OCI-LY1 (cell line): ENCODE data around the gene ADAMTS17.

Experiments used
- H2AFZ ChIP-seq: fragments of 200-600 bp; sonication (generic), shearing (Covaris generic); 2 replicates; pipeline ENCODE4 v1.6.0; 2014; ENCODE audit warnings: antibody characterized with exemption, mild to moderate bottlenecking, low read length
- H3F3A ChIP-seq: fragments of 200-600 bp; sonication (generic), shearing (Covaris generic); 2 replicates; pipeline ENCODE4 v1.6.0; 2014; ENCODE audit warnings: mild to moderate bottlenecking, antibody characterized with exemption, low read length, moderate library complexity; ENCODE audit not compliant: insufficient read depth
- H3K27ac ChIP-seq: fragments of 200-600 bp; sonication (generic); 2 replicates; pipeline ENCODE4 v1.5.1; 2014; ENCODE audit warnings: low read length, mixed run types, mild to moderate bottlenecking, low read depth; ENCODE audit not compliant: poor library complexity, severe bottlenecking
- H3K27me3 ChIP-seq: fragments of 200-600 bp; sonication (generic); 2 replicates; pipeline ENCODE4 v1.6.0; 2014; ENCODE audit warnings: antibody characterized with exemption, mild to moderate bottlenecking, low read length, moderate library complexity; ENCODE audit not compliant: insufficient read depth
- H3K36me3 ChIP-seq: fragments of 200-600 bp; sonication (generic); 2 replicates; pipeline ENCODE4 v1.6.1; 2014; ENCODE audit warnings: mild to moderate bottlenecking, antibody characterized with exemption, low read length, moderate library complexity, mixed read lengths; ENCODE audit not compliant: insufficient read depth
- H3K4me1 ChIP-seq: fragments of 200-600 bp; sonication (generic); 2 replicates; pipeline ENCODE4 v1.5.1; 2014; ENCODE audit warnings: mild to moderate bottlenecking, low read length, moderate library complexity; ENCODE audit not compliant: insufficient read depth, severe bottlenecking
- H3K4me2 ChIP-seq: fragments of 200-600 bp; sonication (generic), shearing (Covaris generic); 2 replicates; pipeline ENCODE4 v1.6.1; 2014; ENCODE audit warnings: low read length
- H3K4me3 ChIP-seq: fragments of 200-600 bp; sonication (generic); 2 replicates; pipeline ENCODE4 v1.5.1; 2014; ENCODE audit warnings: low read length, low read depth, mild to moderate bottlenecking, mixed read lengths; ENCODE audit not compliant: poor library complexity, severe bottlenecking
- H3K79me2 ChIP-seq: fragments of 200-600 bp; shearing (Covaris generic); 2 replicates; pipeline ENCODE4 v1.6.1; 2016; ENCODE audit warnings: mixed run types, low read length, mixed read lengths; ENCODE audit not compliant: insufficient read depth
- H3K9ac ChIP-seq: fragments of 200-600 bp; sonication (generic), shearing (Covaris generic); 2 replicates; pipeline ENCODE4 v1.6.1; 2014; ENCODE audit warnings: mild to moderate bottlenecking, low read length, mixed read lengths
- H3K9me2 ChIP-seq: fragments of 200-600 bp; sonication (generic), shearing (Covaris generic); 2 replicates; pipeline ENCODE4 v1.6.1; 2014; ENCODE audit warnings: low read depth, mild to moderate bottlenecking, low read length, mixed read lengths
- H3K9me3 ChIP-seq: fragments of 200-600 bp; shearing (Covaris generic); 2 replicates; pipeline ENCODE4 v1.6.1; 2014; ENCODE audit warnings: low read length, mixed read lengths
- H4K20me1 ChIP-seq: fragments of 200-600 bp; sonication (generic), shearing (Covaris generic); 2 replicates; pipeline ENCODE4 v1.6.0; 2016; ENCODE audit warnings: mild to moderate bottlenecking, low read length; ENCODE audit not compliant: insufficient read depth
- CTCF ChIP-seq: fragments of 200-600 bp; sonication (generic), shearing (Covaris generic); IDR thresholded peaks from 2 replicates; pipeline ENCODE4 v1.5.1; 2017; ENCODE audit warnings: mild to moderate bottlenecking, antibody characterized with exemption, low read length, moderate library complexity, mixed read lengths
- EZH2 ChIP-seq: fragments of 200-600 bp; sonication (generic), shearing (Covaris generic); IDR thresholded peaks from 2 replicates; pipeline ENCODE4 v1.8.0; 2017; ENCODE audit warnings: borderline replicate concordance, mixed run types, mild to moderate bottlenecking, antibody characterized with exemption, low read length, moderate library complexity, mixed read lengths

Gene ADAMTS17

GRCh38 chr15:100002787-100003536 lies 338.8 kb downstream of the ADAMTS17 start:
- H2AFZ ChIP-seq, result no peak overlapping the region
- TF ChIP-seq CTCF (no peak), EZH2 (no peak)
- H3K9ac ChIP-seq, result no peak overlapping the region
- H4K20me1 ChIP-seq, result no peaks in the 10 kb centered on the region
- no peak overlapping the region for H3K27ac ChIP-seq
- H3K4me3 ChIP-seq, result no peak overlapping the region
- no peaks in the 10 kb centered on the region for H3K79me2 ChIP-seq
- no peaks in the 10 kb centered on the region for H3F3A ChIP-seq
- no peak overlapping the region for H3K4me2 ChIP-seq
- no peaks in the 10 kb centered on the region for H3K4me1 ChIP-seq
- H3K9me3 ChIP-seq, result no peaks in the 10 kb centered on the region
- H3K36me3 ChIP-seq, result no peaks in the 10 kb centered on the region
- no peaks in the 10 kb centered on the region for H3K27me3 ChIP-seq
- no peaks in the 10 kb centered on the region for H3K9me2 ChIP-seq

- no peaks in the 10 kb centered on the region for H3K9me3 ChIP-seq
- no peak overlapping the region for H3K4me2 ChIP-seq
Observed at GRCh38 chr15:100002086-100002620, 339.6 kb downstream of the ADAMTS17 start.

GRCh38 chr15:100001405-100001804 lies 340.4 kb downstream of the ADAMTS17 start:
- TF ChIP-seq EZH2, result no peak
- TF ChIP-seq CTCF, result no peak
- Histone ChIP-seq H3K9me2 (no peaks in the 10 kb centered on the region), H4K20me1 (no peaks in the 10 kb centered on the region), H3F3A (no peaks in the 10 kb centered on the region), H2AFZ (no peak overlapping the region), H3K4me2 (no peak overlapping the region), H3K36me3 (no peaks in the 10 kb centered on the region), H3K79me2 (no peaks in the 10 kb centered on the region), H3K27me3 (no peaks in the 10 kb centered on the region; the same call in 1 of the 2 replicates), H3K9ac (no peak overlapping the region), H3K4me3 (no peak overlapping the region), H3K27ac (no peak overlapping the region), H3K4me1 (no peaks in the 10 kb centered on the region), H3K9me3 (no peaks in the 10 kb centered on the region)

More at GRCh38 chr15:100002086-100002620, 339.6 kb downstream of the ADAMTS17 start:
- Histone ChIP-seq H3K9ac (no peak overlapping the region), H3F3A (no peaks in the 10 kb centered on the region), H4K20me1 (no peaks in the 10 kb centered on the region), H3K4me3 (no peak overlapping the region), H3K36me3 (no peaks in the 10 kb centered on the region), H3K27me3 (no peaks in the 10 kb centered on the region; the same call in 1 of the 2 replicates), H2AFZ (no peak overlapping the region), H3K79me2 (no peaks in the 10 kb centered on the region), H3K27ac (no peak overlapping the region), H3K4me1 (no peaks in the 10 kb centered on the region), H3K9me2 (no peaks in the 10 kb centered on the region)
- no peak for TF ChIP-seq CTCF
- TF ChIP-seq EZH2, result no peak
